Measurements from ENCODE around the gene TRAF2.

DNA sequence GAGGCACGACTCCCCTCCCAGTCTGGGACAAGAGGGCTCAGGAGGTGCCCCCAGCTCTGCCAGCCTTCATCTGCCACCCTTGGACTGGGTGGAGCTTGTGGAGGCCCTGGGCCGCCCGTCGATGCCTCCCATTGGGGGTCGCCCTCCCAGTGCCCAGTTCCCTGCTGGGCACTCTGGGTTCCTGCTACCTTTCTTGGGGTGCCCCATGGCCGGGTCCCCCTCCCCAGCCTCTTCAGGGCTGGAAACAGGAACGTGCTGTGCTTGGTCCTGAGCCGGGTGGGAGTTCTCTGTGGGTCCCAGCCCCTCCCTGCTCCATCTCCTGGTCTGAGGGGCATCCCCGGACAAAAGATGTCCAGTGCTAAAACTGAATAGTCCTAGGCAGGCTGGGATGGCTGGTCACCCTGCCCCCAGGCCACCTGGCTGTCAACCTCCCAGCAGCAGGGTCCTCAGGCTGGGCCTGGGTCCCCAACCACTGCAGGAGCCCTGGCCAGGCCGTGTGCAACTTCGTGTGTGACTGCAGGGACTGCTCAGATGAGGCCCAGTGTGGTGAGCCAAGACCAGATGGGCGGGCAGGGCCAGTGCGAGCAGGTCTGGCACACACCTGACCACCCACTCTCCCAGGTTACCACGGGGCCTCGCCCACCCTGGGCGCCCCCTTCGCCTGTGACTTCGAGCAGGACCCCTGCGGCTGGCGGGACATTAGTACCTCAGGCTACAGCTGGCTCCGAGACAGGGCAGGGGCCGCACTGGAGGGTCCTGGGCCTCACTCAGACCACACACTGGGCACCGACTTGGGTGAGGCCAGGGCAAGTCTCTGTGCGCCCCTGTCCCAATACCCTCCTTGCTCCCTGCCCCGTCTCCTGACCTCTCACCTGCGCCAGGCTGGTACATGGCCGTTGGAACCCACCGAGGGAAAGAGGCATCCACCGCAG, 33.4 kb upstream of the TRAF2 start:
- TF ChIP-seq, protein P1, sequence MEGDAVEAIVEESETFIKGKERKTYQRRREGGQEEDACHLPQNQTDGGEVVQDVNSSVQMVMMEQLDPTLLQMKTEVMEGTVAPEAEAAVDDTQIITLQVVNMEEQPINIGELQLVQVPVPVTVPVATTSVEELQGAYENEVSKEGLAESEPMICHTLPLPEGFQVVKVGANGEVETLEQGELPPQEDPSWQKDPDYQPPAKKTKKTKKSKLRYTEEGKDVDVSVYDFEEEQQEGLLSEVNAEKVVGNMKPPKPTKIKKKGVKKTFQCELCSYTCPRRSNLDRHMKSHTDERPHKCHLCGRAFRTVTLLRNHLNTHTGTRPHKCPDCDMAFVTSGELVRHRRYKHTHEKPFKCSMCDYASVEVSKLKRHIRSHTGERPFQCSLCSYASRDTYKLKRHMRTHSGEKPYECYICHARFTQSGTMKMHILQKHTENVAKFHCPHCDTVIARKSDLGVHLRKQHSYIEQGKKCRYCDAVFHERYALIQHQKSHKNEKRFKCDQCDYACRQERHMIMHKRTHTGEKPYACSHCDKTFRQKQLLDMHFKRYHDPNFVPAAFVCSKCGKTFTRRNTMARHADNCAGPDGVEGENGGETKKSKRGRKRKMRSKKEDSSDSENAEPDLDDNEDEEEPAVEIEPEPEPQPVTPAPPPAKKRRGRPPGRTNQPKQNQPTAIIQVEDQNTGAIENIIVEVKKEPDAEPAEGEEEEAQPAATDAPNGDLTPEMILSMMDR (conservative IDR thresholded peaks at IDR 0.05; ENCODE audit: low read depth, low read length): no peak
- no peak for TF ChIP-seq SMC3 (IDR thresholded peaks at IDR 0.05; ENCODE audit: low read depth, low read length)
- TF ChIP-seq CHD1 (IDR thresholded peaks at IDR 0.05; ENCODE audit: low read depth, low read length): no peak
- no peak for TF ChIP-seq RFX5 (IDR thresholded peaks at IDR 0.05; ENCODE audit: low read depth, low read length)
- TF ChIP-seq POLR2A (IDR thresholded peaks at IDR 0.05; ENCODE audit: low read depth, low read length): no peak
- no peak for TF ChIP-seq MAFK (IDR thresholded peaks at IDR 0.05; ENCODE audit: low read depth, low read length)
- TF ChIP-seq FOS (IDR thresholded peaks at IDR 0.05; ENCODE audit: low read depth, low read length): no peak
- no peak for TF ChIP-seq CEBPB (IDR thresholded peaks at IDR 0.05; ENCODE audit: low read depth, low read length)
- TF ChIP-seq, protein P2, sequence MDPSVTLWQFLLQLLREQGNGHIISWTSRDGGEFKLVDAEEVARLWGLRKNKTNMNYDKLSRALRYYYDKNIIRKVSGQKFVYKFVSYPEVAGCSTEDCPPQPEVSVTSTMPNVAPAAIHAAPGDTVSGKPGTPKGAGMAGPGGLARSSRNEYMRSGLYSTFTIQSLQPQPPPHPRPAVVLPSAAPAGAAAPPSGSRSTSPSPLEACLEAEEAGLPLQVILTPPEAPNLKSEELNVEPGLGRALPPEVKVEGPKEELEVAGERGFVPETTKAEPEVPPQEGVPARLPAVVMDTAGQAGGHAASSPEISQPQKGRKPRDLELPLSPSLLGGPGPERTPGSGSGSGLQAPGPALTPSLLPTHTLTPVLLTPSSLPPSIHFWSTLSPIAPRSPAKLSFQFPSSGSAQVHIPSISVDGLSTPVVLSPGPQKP (IDR thresholded peaks at IDR 0.05; ENCODE audit: borderline replicate concordance, low read depth, low read length): no peak
